Endothelial cell (in vitro differentiated cells): ENCODE data around the gene TMEM79. TPM values are rescaled to one million over a fixed set of nuclear protein-coding genes. Genes with fewer than 3 reads are reported as not detected.
"Not testable (repeated sequence)": the region's sequence is repeated elsewhere in the genome, so short reads cannot be mapped to it uniquely, and the experiment has no call there.

ENCODE experiments used
- DNase-seq: peaks from one replicate; pipeline ENCODE4 v3.0.0; 2021; ENCODE audit warnings: low spot score
- H3K27ac Mint-ChIP-seq: one replicate; pipeline ENCODE4 v1.8.0; 2021; ENCODE audit warnings: mixed read lengths, inconsistent platforms; ENCODE audit not compliant: unreplicated experiment
- H3K27me3 Mint-ChIP-seq: one replicate; pipeline ENCODE4 v1.8.0; 2021; ENCODE audit warnings: mild to moderate bottlenecking, moderate library complexity, mixed read lengths, inconsistent platforms; ENCODE audit not compliant: unreplicated experiment
- H3K36me3 Mint-ChIP-seq: one replicate; pipeline ENCODE4 v1.8.0; 2021; ENCODE audit warnings: mild to moderate bottlenecking, low read depth, mixed read lengths, inconsistent platforms; ENCODE audit not compliant: unreplicated experiment
- H3K4me1 Mint-ChIP-seq: one replicate; pipeline ENCODE4 v1.8.0; 2021; ENCODE audit warnings: mild to moderate bottlenecking, mixed read lengths, inconsistent platforms; ENCODE audit not compliant: unreplicated experiment
- H3K4me3 Mint-ChIP-seq: one replicate; pipeline ENCODE4 v1.8.0; 2021; ENCODE audit warnings: mild to moderate bottlenecking, mixed read lengths, inconsistent platforms; ENCODE audit not compliant: unreplicated experiment
- H3K9me3 Mint-ChIP-seq: one replicate; pipeline ENCODE4 v1.8.0; 2021; ENCODE audit warnings: mixed read lengths, inconsistent platforms; ENCODE audit not compliant: unreplicated experiment
- CTCF ChIP-seq: fragments of 200-600 bp; sonication (generic); IDR thresholded peaks from one replicate; pipeline ENCODE4 v1.5.0; 2021; ENCODE audit warnings: antibody characterized with exemption; ENCODE audit not compliant: unreplicated experiment
- total RNA-seq: library from RNA; stranded (reverse); fragmentation: NEBNext Ultra II Directional; extraction: Animal tissue kit (Norgen Biotek cat#: 25700); gene quantifications from one replicate; pipeline ENCODE4 v1.2.1, GENCODE V29; 2021; ENCODE audit not compliant: unreplicated experiment

The TMEM79 gene
- total RNA-seq, 1 donor from 2014 or later, result 2.9 TPM

- Mint-ChIP-seq H3K4me3 (no peak overlapping the region), H3K27ac (no peak overlapping the region), H3K36me3 (peaks cover 23% of the 10 kb centered on the region), H3K9me3 (no peaks in the 10 kb centered on the region), H3K4me1 (no peaks in the 10 kb centered on the region), H3K27me3 (no peaks in the 10 kb centered on the region)
- no peak for TF ChIP-seq CTCF
- DNase-seq, result no peak
Measured at GRCh38 chr1:156316909-156317308, 32.8 kb downstream of the TMEM79 start.

DNA sequence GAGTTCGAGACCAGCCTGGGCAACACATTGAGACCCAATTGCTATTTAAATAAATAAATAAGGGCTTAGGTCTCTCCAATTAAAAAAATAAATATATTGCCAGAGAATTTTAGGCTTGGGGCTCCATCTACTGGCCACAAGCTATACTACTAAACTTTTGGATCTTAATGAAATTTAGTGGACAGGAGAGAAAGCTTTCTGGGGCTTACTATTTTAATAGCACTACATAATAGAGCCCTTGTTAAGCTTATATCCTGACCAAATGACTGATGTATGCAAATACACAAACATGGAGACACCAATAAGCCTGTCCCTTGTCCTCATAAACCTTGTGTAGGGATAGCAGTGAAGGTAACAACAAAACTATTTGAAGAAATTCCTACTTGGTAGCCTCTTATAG lies 35.5 kb downstream of the TMEM79 start:
- Mint-ChIP-seq H3K4me3 (no peak overlapping the region), H3K9me3 (no peaks in the 10 kb centered on the region), H3K36me3 (peaks cover 24% of the 10 kb centered on the region), H3K27me3 (no peaks in the 10 kb centered on the region), H3K27ac (no peak overlapping the region), H3K4me1 (no peaks in the 10 kb centered on the region)
- TF ChIP-seq CTCF, result peak; percentile 51
- DNase-seq, result no peak

DNA sequence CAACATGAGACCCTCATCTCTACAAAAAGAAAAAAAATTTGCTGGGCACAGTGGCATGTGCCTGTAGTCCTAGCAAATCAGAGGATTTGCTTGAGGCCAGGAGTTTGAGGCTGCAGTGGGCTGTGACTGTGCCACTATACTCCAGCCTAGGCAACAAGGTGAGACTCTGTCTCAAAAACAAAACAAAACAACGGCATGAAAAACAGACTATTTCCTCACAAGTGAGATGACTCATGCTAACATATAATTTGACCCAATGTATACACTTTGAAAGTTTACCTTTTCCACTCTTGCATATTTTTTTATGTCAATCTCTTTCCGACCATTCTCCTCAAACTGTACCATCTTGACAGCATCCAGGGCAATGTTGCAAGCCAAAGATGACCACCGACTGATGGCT lies 36.4 kb downstream of the TMEM79 start:
- H3K27me3 Mint-ChIP-seq, result no peaks in the 10 kb centered on the region
- H3K27ac Mint-ChIP-seq, result no peak overlapping the region
- H3K4me3 Mint-ChIP-seq, result peak overlapping the region; percentile 56
- H3K4me1 Mint-ChIP-seq, result no peaks in the 10 kb centered on the region
- no peak for TF ChIP-seq CTCF
- H3K36me3 Mint-ChIP-seq, result peaks cover 29% of the 10 kb centered on the region
- no peaks in the 10 kb centered on the region for H3K9me3 Mint-ChIP-seq
- DNase-seq, result no peak

- H3K4me3 Mint-ChIP-seq, H3K27me3 Mint-ChIP-seq, H3K27ac Mint-ChIP-seq, H3K4me1 Mint-ChIP-seq, DNase-seq, H3K9me3 Mint-ChIP-seq: not testable (repeated sequence)
- H3K36me3 Mint-ChIP-seq, result peaks cover 23% of the 10 kb centered on the region
Measured at GRCh38 chr1:156323179-156323578, 39.1 kb downstream of the TMEM79 start.

- no peak for TF ChIP-seq CTCF
- H3K4me3 Mint-ChIP-seq, result peak overlapping the region; percentile 99
Measured at GRCh38 chr1:156336242-156336641, 52.1 kb downstream of the TMEM79 start.

More at GRCh38 chr1:156336242-156336641, 52.1 kb downstream of the TMEM79 start:
- Mint-ChIP-seq H3K4me1 (peaks cover 24% of the 10 kb centered on the region), H3K9me3 (no peaks in the 10 kb centered on the region), H3K36me3 (peaks cover 13% of the 10 kb centered on the region), H3K27ac (no peak overlapping the region), H3K27me3 (peaks cover 10% of the 10 kb centered on the region)
- no peak for DNase-seq
